Loucy (cell line): ENCODE measurements around the gene CRHR1.

ENCODE experiments used
- H2AFZ ChIP-seq: fragments of 200-600 bp; sonication (generic); 2 replicates; pipeline ENCODE4 v1.6.0; 2016; ENCODE audit warnings: antibody characterized with exemption, mild to moderate bottlenecking, low read length, moderate library complexity
- H3F3A ChIP-seq: fragments of 200-600 bp; 2 replicates; pipeline ENCODE4 v1.6.0; 2016; ENCODE audit warnings: antibody characterized with exemption, low read depth, mild to moderate bottlenecking
- H3K27me3 ChIP-seq: fragments of 200-600 bp; sonication (generic); 2 replicates; pipeline ENCODE4 v1.6.1; 2014; ENCODE audit warnings: low read length, mild to moderate bottlenecking; ENCODE audit not compliant: insufficient read depth, poor library complexity, severe bottlenecking
- H3K36me3 ChIP-seq: fragments of 200-600 bp; sonication (generic); 2 replicates; pipeline ENCODE4 v1.6.1; 2016; ENCODE audit warnings: low read length; ENCODE audit not compliant: insufficient read depth
- H3K4me1 ChIP-seq: fragments of 200-600 bp; sonication (generic); 2 replicates; pipeline ENCODE4 v1.5.1; 2014; ENCODE audit warnings: low read length, mild to moderate bottlenecking; ENCODE audit not compliant: insufficient read depth, poor library complexity, severe bottlenecking
- H3K4me2 ChIP-seq: fragments of 200-600 bp; sonication (generic); 2 replicates; pipeline ENCODE4 v1.6.0; 2014; ENCODE audit warnings: antibody characterized with exemption, low read length, low read depth, mild to moderate bottlenecking; ENCODE audit not compliant: poor library complexity, severe bottlenecking
- H3K4me3 ChIP-seq: fragments of 200-600 bp; sonication (generic); 2 replicates; pipeline ENCODE4 v1.5.1; 2014; ENCODE audit warnings: low read length, mild to moderate bottlenecking, mixed read lengths; ENCODE audit not compliant: poor library complexity, severe bottlenecking
- H3K79me2 ChIP-seq: fragments of 200-600 bp; sonication (generic); 2 replicates; pipeline ENCODE4 v1.6.1; 2014; ENCODE audit warnings: low read length; ENCODE audit not compliant: insufficient read depth
- H3K9ac ChIP-seq: fragments of 200-600 bp; sonication (generic); 2 replicates; pipeline ENCODE4 v1.6.0; 2014; ENCODE audit warnings: mild to moderate bottlenecking, low read depth, low read length, moderate library complexity; ENCODE audit not compliant: poor library complexity, severe bottlenecking
- H3K9me2 ChIP-seq: fragments of 200-600 bp; sonication (generic); replicated peaks from 2 replicates; pipeline ENCODE4 v1.6.1; 2016; ENCODE audit warnings: low read depth, low read length, mixed read lengths
- H3K9me3 ChIP-seq: fragments of 200-600 bp; sonication (generic); 2 replicates; pipeline ENCODE4 v1.6.1; 2014; ENCODE audit warnings: mild to moderate bottlenecking, antibody characterized with exemption, low read length, low read depth; ENCODE audit not compliant: insufficient read depth
- H4K20me1 ChIP-seq: fragments of 200-600 bp; sonication (generic); 2 replicates; pipeline ENCODE4 v1.6.0; 2014; ENCODE audit warnings: antibody characterized with exemption, low read length, mild to moderate bottlenecking; ENCODE audit not compliant: insufficient read depth, poor library complexity, severe bottlenecking
- EZH2phosphoT487 ChIP-seq: fragments of 200-600 bp; IDR thresholded peaks from 2 replicates; pipeline ENCODE4 v1.6.1; 2018; ENCODE audit warnings: antibody characterized with exemption, mild to moderate bottlenecking, moderate library complexity, borderline replicate concordance
- TF ChIP-seq, protein P1 (sequence below): fragments of 200-600 bp; sonication (generic); conservative IDR thresholded peaks from 2 replicates; pipeline ENCODE4 v1.5.1; 2014; ENCODE audit warnings: mild to moderate bottlenecking, antibody characterized with exemption, low read length

CRHR1 gene

DNA sequence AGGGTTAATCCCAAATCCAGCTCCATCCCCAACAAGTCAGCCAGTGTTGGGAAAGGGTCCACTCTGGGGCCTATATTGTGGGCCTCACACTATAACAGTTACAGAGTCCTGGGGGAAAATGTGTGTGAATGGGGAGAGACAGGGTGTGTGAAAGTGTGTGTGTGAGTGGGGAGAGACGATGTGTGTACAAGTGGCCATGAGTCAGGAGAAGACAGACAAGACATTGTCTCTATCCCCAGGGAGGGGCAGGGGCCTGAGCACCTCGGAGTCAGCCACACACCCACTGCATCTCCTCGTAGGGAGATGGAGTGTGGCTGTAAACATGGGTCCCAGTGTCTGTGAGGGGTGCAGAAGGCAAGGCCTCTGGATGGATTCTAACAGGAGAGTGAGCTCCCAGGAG, 2.9 kb downstream of the CRHR1 start:
- H3K79me2 ChIP-seq, result no peaks in the 10 kb centered on the region
- no peak overlapping the region for H3K4me3 ChIP-seq
- H3K36me3 ChIP-seq, result no peaks in the 10 kb centered on the region
- H3K9me3 ChIP-seq, result no peaks in the 10 kb centered on the region
- H3K4me2 ChIP-seq, result no peak overlapping the region
- H2AFZ ChIP-seq, result no peak overlapping the region
- H4K20me1 ChIP-seq, result no peaks in the 10 kb centered on the region
- H3F3A ChIP-seq, result no peaks in the 10 kb centered on the region
- no peaks in the 10 kb centered on the region for H3K9me2 ChIP-seq
- no peaks in the 10 kb centered on the region for H3K4me1 ChIP-seq
- peaks cover 7% of the 10 kb centered on the region for H3K27me3 ChIP-seq
- TF ChIP-seq, protein P1, sequence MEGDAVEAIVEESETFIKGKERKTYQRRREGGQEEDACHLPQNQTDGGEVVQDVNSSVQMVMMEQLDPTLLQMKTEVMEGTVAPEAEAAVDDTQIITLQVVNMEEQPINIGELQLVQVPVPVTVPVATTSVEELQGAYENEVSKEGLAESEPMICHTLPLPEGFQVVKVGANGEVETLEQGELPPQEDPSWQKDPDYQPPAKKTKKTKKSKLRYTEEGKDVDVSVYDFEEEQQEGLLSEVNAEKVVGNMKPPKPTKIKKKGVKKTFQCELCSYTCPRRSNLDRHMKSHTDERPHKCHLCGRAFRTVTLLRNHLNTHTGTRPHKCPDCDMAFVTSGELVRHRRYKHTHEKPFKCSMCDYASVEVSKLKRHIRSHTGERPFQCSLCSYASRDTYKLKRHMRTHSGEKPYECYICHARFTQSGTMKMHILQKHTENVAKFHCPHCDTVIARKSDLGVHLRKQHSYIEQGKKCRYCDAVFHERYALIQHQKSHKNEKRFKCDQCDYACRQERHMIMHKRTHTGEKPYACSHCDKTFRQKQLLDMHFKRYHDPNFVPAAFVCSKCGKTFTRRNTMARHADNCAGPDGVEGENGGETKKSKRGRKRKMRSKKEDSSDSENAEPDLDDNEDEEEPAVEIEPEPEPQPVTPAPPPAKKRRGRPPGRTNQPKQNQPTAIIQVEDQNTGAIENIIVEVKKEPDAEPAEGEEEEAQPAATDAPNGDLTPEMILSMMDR, result no peak
- TF ChIP-seq EZH2phosphoT487, result no peak
- no peak overlapping the region for H3K9ac ChIP-seq

DNA sequence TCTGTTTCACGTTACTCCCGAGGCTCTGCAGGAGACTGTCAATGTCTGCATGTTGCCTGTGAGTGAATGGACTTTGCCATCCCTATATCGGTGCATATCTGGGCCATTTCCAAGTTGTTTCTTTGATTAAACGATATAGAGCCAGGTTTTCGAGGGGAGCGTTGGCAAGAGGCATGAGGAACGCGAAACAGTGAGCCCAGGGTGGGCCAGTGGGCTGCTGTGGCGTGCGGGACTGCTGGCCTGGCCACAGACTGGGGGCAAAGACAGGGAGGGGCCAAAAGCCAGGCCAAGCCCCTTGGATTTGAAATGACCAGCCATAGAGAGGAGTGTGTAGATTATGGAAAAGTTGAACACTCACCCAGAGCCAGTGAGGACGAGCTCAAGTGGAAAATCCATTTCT, 3.5 kb downstream of the CRHR1 start:
- H3K27me3 ChIP-seq, result peaks cover 7% of the 10 kb centered on the region
- H3F3A ChIP-seq, result no peaks in the 10 kb centered on the region
- H3K79me2 ChIP-seq, result no peaks in the 10 kb centered on the region
- no peaks in the 10 kb centered on the region for H3K36me3 ChIP-seq
- H3K4me1 ChIP-seq, result no peaks in the 10 kb centered on the region
- no peak for TF ChIP-seq EZH2phosphoT487
- TF ChIP-seq, protein P1, result no peak
- no peaks in the 10 kb centered on the region for H3K9me2 ChIP-seq
- no peak overlapping the region for H2AFZ ChIP-seq
- H3K9me3 ChIP-seq, result no peaks in the 10 kb centered on the region
- no peak overlapping the region for H3K4me3 ChIP-seq
- H3K4me2 ChIP-seq, result no peak overlapping the region
- no peaks in the 10 kb centered on the region for H4K20me1 ChIP-seq
- no peak overlapping the region for H3K9ac ChIP-seq

DNA sequence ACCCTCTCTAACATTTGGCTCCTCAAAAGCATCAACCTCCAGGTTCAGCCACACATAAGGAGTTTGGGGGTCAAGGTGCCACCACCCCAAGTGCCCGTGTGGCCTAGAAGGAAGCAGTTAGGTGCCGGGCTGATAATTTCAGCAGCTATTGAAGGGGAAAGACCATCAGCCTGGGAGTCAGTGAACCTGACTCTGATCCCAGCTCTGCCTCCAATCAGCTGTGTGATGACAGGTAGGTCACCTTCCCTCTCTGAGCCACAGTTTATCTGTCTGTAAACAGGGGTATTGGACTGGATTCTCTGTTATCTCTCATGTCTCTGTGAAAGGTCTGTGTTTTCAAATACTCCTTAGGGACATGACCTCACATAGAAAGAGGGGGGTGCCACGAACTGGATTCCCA, 3.9 kb downstream of the CRHR1 start:
- Histone ChIP-seq H3K9ac (no peak overlapping the region), H4K20me1 (no peaks in the 10 kb centered on the region), H3K4me1 (no peaks in the 10 kb centered on the region), H3F3A (no peaks in the 10 kb centered on the region), H3K9me2 (no peaks in the 10 kb centered on the region), H3K4me3 (no peak overlapping the region), H3K9me3 (no peaks in the 10 kb centered on the region), H3K36me3 (no peaks in the 10 kb centered on the region), H3K4me2 (no peak overlapping the region), H3K27me3 (peaks cover 7% of the 10 kb centered on the region), H2AFZ (no peak overlapping the region), H3K79me2 (no peaks in the 10 kb centered on the region)
- TF ChIP-seq EZH2phosphoT487, result no peak
- TF ChIP-seq, protein P1, result no peak
